SKM-1 treated with dmso at 0.1 percent for 144 hours (cell line): Measurements from ENCODE around the gene DEDD2.

ENCODE experiments used
- DNase-seq: peaks from one replicate; lab custom pipeline; 2025; ENCODE audit not compliant: unreplicated experiment; lab: John Stamatoyannopoulos, UW

Gene DEDD2

GRCh38 chr19:42149447-42150202 lies 67.9 kb downstream of the DEDD2 start:
- no peak for DNase-seq
